Measurements from ENCODE around the gene PPFIBP2. TPM values are rescaled to one million over a fixed set of nuclear protein-coding genes. Genes with fewer than 3 reads are reported as not detected.

Gene PPFIBP2
- polyA plus RNA-seq, 2 of the 4 experiments (the other 2 are of a cell fraction) = 13.4 to 32.5 TPM

DNA sequence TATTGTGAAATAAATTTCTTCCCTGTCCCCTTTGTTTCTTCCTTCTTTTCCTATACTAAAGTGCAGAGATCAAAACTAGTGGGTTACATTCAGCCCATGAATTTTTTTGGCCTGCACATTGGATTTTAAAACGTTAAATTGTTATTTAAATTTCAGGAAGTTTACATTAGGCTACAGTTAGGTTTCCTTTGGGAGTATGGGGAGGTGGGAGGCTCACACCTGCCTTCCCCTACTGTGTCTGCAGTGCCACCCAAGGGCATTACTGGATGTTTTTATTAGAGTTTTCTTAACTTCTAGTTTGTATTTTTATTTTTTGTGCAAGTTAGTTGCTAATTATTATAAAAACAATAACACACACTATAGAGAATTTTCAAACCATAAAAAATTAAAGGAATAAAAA lies 107.8 kb downstream of the PPFIBP2 start:
- H3K9me3 ChIP-seq = no peaks in the 10 kb centered on the region
- TF ChIP-seq MAZ (IDR thresholded peaks at IDR 0.05; ENCODE audit: borderline replicate concordance, low read depth, low read length) = no peak
- TF ChIP-seq TP53 (CRISPR knock-in tag; IDR thresholded peaks at IDR 0.05) = no peak
- TF ChIP-seq KDM1A (IDR thresholded peaks at IDR 0.05; ENCODE audit: low read depth) = no peak
- no peak for TF ChIP-seq ESRRA (IDR thresholded peaks at IDR 0.05; ENCODE audit: borderline replicate concordance, low read length)
- TF ChIP-seq, protein P1, sequence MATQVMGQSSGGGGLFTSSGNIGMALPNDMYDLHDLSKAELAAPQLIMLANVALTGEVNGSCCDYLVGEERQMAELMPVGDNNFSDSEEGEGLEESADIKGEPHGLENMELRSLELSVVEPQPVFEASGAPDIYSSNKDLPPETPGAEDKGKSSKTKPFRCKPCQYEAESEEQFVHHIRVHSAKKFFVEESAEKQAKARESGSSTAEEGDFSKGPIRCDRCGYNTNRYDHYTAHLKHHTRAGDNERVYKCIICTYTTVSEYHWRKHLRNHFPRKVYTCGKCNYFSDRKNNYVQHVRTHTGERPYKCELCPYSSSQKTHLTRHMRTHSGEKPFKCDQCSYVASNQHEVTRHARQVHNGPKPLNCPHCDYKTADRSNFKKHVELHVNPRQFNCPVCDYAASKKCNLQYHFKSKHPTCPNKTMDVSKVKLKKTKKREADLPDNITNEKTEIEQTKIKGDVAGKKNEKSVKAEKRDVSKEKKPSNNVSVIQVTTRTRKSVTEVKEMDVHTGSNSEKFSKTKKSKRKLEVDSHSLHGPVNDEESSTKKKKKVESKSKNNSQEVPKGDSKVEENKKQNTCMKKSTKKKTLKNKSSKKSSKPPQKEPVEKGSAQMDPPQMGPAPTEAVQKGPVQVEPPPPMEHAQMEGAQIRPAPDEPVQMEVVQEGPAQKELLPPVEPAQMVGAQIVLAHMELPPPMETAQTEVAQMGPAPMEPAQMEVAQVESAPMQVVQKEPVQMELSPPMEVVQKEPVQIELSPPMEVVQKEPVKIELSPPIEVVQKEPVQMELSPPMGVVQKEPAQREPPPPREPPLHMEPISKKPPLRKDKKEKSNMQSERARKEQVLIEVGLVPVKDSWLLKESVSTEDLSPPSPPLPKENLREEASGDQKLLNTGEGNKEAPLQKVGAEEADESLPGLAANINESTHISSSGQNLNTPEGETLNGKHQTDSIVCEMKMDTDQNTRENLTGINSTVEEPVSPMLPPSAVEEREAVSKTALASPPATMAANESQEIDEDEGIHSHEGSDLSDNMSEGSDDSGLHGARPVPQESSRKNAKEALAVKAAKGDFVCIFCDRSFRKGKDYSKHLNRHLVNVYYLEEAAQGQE (IDR thresholded peaks at IDR 0.05) = no peak
- TF ChIP-seq NFE2L2 (conservative IDR thresholded peaks at IDR 0.05; ENCODE audit: low read length) = no peak
- TF ChIP-seq POLR2AphosphoS2 (conservative IDR thresholded peaks at IDR 0.05; ENCODE audit: low read length) = no peak
- no peak for TF ChIP-seq ATOH8 (CRISPR knock-in tag; IDR thresholded peaks at IDR 0.05; ENCODE audit: low read depth)
- no peak for TF ChIP-seq HES2 (IDR thresholded peaks at IDR 0.05)
- no peak for TF ChIP-seq ZNF302 (CRISPR knock-in tag; IDR thresholded peaks at IDR 0.05)
- ChIA-PET POLR2A (no interaction called here), CTCF (interaction anchor here (1.0 to 1.7 kb wide), 3 partner anchors 12 to 50 kb away, joined by 3 to 8 read pairs (median 5); no protein-coding TSS in a partner anchor)
- H3K27ac ChIP-seq = no peak overlapping the region
- H3K4me3 ChIP-seq = no peak overlapping the region
- no peak overlapping the region for H3K4me2 ChIP-seq
- WGBS (ENCODE audit: missing lambda C conversion rate) = 15% methylated on average over 1 of the region's 1 CpG
- no peaks in the 10 kb centered on the region for H3K4me1 ChIP-seq
- ATAC-seq (no peak), DNase-seq (ENCODE audit: low read depth in 1 of 2, low spot score in 1 of 2) (no peak), FAIRE-seq (no peak)

GRCh38 chr11:7622721-7623120 lies 108.9 kb downstream of the PPFIBP2 start:
- no peak overlapping the region for H3K4me3 ChIP-seq
- ATAC-seq = no peak
- TF ChIP-seq NPAS2 (CRISPR knock-in tag; IDR thresholded peaks at IDR 0.05; ENCODE audit: borderline replicate concordance) (no peak), TP53 (CRISPR knock-in tag; IDR thresholded peaks at IDR 0.05) (no peak), EP300 (IDR thresholded peaks at IDR 0.05) (no peak), FOXS1 (CRISPR knock-in tag; IDR thresholded peaks at IDR 0.05) (no peak), EHMT2 (IDR thresholded peaks at IDR 0.05; ENCODE audit: low read depth) (no peak), KDM5A (IDR thresholded peaks at IDR 0.05) (no peak), RARB (CRISPR knock-in tag; IDR thresholded peaks at IDR 0.05) (no peak), ZSCAN20 (CRISPR knock-in tag; IDR thresholded peaks at IDR 0.05) (no peak)
- TF ChIP-seq, protein P2, sequence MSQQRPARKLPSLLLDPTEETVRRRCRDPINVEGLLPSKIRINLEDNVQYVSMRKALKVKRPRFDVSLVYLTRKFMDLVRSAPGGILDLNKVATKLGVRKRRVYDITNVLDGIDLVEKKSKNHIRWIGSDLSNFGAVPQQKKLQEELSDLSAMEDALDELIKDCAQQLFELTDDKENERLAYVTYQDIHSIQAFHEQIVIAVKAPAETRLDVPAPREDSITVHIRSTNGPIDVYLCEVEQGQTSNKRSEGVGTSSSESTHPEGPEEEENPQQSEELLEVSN (IDR thresholded peaks at IDR 0.05; ENCODE audit: borderline replicate concordance, low read depth) = no peak
- TF ChIP-seq, protein P3, sequence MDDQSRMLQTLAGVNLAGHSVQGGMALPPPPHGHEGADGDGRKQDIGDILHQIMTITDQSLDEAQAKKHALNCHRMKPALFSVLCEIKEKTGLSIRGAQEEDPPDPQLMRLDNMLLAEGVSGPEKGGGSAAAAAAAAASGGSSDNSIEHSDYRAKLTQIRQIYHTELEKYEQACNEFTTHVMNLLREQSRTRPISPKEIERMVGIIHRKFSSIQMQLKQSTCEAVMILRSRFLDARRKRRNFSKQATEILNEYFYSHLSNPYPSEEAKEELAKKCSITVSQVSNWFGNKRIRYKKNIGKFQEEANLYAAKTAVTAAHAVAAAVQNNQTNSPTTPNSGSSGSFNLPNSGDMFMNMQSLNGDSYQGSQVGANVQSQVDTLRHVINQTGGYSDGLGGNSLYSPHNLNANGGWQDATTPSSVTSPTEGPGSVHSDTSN (IDR thresholded peaks at IDR 0.05) = no peak
- TF ChIP-seq, protein P4, sequence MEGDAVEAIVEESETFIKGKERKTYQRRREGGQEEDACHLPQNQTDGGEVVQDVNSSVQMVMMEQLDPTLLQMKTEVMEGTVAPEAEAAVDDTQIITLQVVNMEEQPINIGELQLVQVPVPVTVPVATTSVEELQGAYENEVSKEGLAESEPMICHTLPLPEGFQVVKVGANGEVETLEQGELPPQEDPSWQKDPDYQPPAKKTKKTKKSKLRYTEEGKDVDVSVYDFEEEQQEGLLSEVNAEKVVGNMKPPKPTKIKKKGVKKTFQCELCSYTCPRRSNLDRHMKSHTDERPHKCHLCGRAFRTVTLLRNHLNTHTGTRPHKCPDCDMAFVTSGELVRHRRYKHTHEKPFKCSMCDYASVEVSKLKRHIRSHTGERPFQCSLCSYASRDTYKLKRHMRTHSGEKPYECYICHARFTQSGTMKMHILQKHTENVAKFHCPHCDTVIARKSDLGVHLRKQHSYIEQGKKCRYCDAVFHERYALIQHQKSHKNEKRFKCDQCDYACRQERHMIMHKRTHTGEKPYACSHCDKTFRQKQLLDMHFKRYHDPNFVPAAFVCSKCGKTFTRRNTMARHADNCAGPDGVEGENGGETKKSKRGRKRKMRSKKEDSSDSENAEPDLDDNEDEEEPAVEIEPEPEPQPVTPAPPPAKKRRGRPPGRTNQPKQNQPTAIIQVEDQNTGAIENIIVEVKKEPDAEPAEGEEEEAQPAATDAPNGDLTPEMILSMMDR (IDR thresholded peaks at IDR 0.05) = no peak
- POLR2A ChIA-PET = no interaction called here
- no peak overlapping the region for H3K27ac ChIP-seq
- no peak overlapping the region for H3K4me2 ChIP-seq
- CTCF ChIA-PET = interaction anchor here (0.5 to 2.0 kb wide), 4 partner anchors 35 to 668 kb away, joined by 3 to 8 read pairs (median 4); no protein-coding TSS in a partner anchor
- DNase-seq (ENCODE audit: low read depth in 1 of 2, low spot score in 1 of 2) = no peak
- H3K4me1 ChIP-seq = no peaks in the 10 kb centered on the region
- 85% methylated on average over 2 of the region's 2 CpGs for whole genome bisulfite sequencing (ENCODE audit: missing lambda C conversion rate)
- FAIRE-seq = no peak
- no peaks in the 10 kb centered on the region for H3K9me3 ChIP-seq

Measured in A549 (cell line).